ENCODE data around the gene LRP1.

The LRP1 gene

GRCh38 chr12:57236201-57236924 lies 108.1 kb downstream of the LRP1 start:
- DNase-seq (ENCODE audit: low read depth in 2 of 2): no peak

- DNase-seq (ENCODE audit: low read depth in 2 of 2): no peak
Measured at GRCh38 chr12:57236925-57237595, 108.8 kb downstream of the LRP1 start.

GRCh38 chr12:57237596-57237931 lies 109.3 kb downstream of the LRP1 start:
- no peak for DNase-seq (ENCODE audit: low read depth in 2 of 2)

DNA sequence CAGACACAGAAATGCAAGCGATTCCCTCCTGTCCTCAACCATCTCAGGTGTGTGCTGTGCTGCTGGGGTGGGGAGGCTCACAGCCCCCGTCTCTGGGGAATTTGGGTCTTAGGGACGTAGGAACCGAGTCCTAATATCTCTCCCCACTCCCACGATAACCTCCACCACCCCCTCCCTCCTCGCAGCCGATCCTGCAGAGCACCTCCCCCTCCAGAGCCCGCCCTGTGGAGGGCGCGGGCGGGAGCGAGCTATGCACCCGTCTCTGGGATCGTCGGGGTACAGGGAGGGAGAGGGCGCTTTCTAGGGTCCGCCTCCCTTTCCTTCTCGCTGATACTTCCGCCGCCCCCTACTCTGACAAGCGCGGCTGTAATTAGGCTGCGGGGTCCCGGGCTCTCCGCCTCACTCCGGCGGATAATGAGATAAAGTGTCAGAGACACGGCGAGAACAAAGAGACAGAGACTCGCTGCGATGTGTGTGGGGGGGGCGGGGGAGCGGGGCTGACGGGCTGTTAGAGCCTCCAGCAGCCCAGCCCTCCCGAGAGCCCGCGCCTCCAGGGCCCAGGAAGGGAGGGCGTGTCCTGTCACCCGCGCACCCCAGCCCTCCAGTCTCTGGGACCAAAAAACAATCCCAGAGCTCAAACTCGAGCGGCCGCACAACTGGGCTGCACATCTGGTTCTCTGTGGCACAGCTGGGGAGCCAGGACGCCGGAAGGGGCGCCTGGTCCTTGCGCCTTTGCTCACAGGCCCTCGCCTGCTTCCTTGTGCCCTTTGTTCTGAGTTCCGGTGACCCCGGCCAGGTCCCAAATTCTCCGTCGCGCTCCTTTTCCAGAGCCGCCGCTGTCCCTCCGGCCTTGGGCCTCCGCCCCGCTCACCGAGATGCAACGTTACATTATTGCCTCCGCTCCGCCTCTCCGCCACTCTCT lies 109.9 kb downstream of the LRP1 start:
- no peak for DNase-seq (ENCODE audit: low read depth in 2 of 2)

DNA sequence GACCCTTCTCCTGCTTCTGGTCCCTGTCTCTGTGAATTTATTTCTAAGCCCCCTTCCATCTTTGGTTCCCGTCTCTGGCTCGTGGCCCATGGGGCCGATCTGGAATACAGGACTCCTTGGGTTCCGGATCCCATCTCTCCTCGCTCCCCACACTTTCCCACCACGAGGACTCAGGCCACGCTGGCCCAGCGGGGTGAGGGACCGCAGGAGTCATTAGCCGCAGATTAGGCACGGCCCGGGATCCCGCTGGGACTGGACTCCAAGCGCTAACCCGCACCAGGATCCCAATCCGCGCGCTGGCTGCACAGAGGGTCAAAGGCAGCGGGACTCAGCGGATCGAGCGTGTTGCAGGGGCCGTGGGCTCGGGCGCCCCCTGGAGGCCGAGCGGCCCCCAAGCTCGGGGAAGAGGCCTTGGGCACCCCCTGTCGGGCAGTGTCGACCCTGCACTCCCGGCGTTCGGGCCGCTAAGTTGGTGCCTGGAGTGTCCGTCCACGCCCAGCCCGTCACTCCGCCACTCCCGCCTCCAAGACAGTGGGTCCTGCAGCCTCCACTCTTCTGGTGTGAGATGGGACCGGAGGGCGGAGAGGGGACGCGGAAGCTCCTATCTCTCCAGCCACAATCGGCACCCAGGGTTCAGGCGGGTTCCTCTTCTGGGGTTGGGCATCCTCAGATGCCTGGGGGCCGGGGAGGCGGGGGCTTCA lies 110.7 kb downstream of the LRP1 start:
- DNase-seq (ENCODE audit: low read depth in 2 of 2): peak; percentile 79 to 84

- no peak for DNase-seq (ENCODE audit: low read depth in 2 of 2)
Measured at GRCh38 chr12:57239587-57240065, 111.3 kb downstream of the LRP1 start.

- DNase-seq (ENCODE audit: low read depth in 2 of 2): peak in 1 of 2 donors; percentile 75
Measured at GRCh38 chr12:57240066-57240921, 112.0 kb downstream of the LRP1 start.

DNA sequence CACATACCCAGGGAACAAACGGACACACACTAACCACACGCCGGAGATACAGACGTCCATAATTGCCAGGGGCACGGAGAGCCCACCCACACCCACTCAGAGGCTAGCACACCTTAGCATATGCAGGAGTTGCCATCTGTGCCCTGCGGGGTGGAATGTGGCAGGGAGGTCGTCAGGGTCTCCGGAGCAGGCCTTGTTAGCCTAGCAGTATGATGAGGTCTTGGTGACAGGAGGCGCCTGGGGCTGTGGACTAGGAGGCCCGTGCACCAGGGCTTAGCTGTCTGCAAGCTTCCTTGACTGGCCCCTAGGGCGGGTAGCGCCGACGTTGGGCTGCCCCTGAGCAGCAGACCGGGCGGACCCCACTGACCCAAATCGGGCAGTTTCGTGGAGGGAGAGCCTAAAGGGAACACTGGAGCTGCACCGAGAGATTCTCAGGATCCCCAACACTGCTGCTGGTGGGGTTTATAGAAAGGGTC lies 112.7 kb downstream of the LRP1 start:
- DNase-seq (ENCODE audit: low read depth in 2 of 2): no peak

GRCh38 chr12:57241402-57242310 lies 113.4 kb downstream of the LRP1 start:
- DNase-seq (ENCODE audit: low read depth in 2 of 2): no peak

GRCh38 chr12:57242329-57242690 lies 114.0 kb downstream of the LRP1 start:
- DNase-seq (ENCODE audit: low read depth in 2 of 2): no peak

GRCh38 chr12:57242691-57243454 lies 114.6 kb downstream of the LRP1 start:
- peak in 1 of 2 donors; percentile 69 for DNase-seq (ENCODE audit: low read depth in 2 of 2)

DNA sequence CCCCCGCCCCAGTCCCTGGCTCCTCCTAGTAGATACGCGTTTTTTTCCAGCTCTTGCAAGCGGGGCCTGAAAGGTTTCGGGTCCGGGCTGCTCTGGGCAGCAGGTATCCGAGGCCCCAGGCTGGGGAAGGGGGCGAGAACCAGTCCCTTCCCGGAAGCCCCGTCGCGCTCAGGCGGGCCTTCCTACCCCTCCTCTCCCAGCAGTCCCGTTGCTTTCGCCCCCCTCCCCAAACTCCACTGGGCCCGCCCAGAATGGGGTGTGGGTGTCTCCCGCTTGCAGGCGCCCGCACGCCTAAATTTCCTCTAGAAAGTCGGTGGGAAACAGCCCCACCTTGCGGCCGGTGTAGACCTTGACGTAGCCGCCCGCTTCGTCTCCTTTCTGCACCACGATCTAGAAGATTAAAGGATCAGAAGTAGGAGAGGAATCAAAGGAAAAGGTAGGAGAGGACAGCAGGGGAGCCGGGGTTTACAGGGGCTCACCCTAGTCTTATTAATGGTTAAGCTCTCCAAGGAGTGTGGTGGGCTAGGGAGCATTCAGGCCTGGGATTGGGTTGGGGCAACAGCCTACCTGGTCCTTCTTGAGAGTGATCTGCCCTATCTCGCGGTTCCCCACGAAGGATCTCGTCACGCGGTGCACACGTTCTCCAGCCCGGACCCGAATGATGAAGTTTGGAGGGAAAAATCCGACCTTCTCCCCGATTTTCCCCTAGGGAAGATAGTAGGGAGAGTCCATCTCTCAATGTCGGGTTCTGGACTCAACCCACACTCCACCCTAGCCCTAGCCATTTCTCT lies 115.4 kb downstream of the LRP1 start:
- peak; percentile 59 to 80 for DNase-seq (ENCODE audit: low read depth in 2 of 2)

- DNase-seq (ENCODE audit: low read depth in 2 of 2): no peak
Measured at GRCh38 chr12:57244312-57244696, 116.0 kb downstream of the LRP1 start.

- no peak for DNase-seq (ENCODE audit: low read depth in 2 of 2)
Measured at GRCh38 chr12:57247041-57247440, 118.8 kb downstream of the LRP1 start.

GRCh38 chr12:57248934-57249742 lies 120.9 kb downstream of the LRP1 start:
- no peak for DNase-seq (ENCODE audit: low read depth in 2 of 2)

DNA sequence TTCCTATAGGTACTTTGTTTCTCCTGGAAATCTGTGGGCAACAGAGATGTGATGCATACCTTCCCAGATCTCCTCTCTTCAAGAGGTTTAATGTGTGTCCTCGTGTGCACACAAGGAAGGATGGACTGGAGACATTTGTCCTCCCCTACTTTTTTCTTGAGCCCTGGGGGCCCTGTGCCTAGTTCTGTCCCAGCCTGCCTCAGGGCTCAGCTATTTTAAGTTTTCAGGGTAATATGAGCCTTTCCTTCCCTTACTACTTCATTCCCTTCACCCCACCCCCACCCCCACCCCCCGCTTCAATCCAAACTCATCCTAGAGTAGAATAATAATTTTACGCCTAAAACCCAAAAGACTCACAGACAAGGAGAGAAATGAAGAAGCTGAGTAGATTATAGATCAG lies 122.3 kb downstream of the LRP1 start:
- no peak for DNase-seq (ENCODE audit: low read depth in 2 of 2)

DNA sequence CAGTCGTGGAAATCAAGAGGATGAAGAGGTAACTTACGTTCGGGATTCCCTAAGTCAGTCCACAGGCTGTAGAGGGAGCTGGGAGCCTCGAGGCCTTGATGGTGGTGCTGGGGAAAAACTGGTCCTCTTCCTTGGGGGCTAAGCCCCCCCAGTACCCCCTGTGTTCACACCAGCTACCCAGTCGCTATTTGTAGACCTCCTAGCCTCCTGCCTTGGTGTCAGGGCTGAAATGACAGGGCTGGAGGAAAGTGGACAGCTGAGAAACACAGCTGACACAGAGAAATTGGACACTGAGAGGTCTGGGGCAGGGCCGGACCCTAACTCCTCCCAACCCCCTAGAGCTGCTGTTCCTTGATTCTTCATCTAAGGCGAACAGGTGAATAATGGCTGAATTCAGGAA lies 122.7 kb downstream of the LRP1 start, which contains the start of gene STAC3:
STAC3 (minus strand) TSS at position 232 of the 400 bp plus-strand sequence. CDS start 1,551 bp downstream, outside the sequence.
- no peak for DNase-seq (ENCODE audit: low read depth in 2 of 2)
